Measurements from ENCODE around the gene KYAT1. TPM values are rescaled to one million over a fixed set of nuclear protein-coding genes. Genes with fewer than 3 reads are reported as not detected.

KYAT1 gene
- total RNA-seq, 1 experiment from 2014 or later, result 14.6 TPM

- peaks cover 5% of the 10 kb centered on the region; the same call in 1 of the 2 replicates for H3K4me1 ChIP-seq (ENCODE audit: insufficient read depth, low read length)
- no peak for DNase-seq
- H3K9me3 ChIP-seq (ENCODE audit: control insufficient read depth, low read depth, low read length), result no peaks in the 10 kb centered on the region
- no peak overlapping the region for H2BK120ac ChIP-seq (ENCODE audit: low read depth, low read length, poor library complexity, severe bottlenecking)
- no peak overlapping the region for H3K18ac ChIP-seq (ENCODE audit: insufficient read length, low read depth, low read length)
- H3K56ac ChIP-seq (ENCODE audit: insufficient read length, low read depth, low read length), result no peak overlapping the region
- no peak overlapping the region for H4K5ac ChIP-seq (ENCODE audit: insufficient read length, low read depth, low read length)
- no peaks in the 10 kb centered on the region for H3K27me3 ChIP-seq (ENCODE audit: insufficient read depth, low read length)
- no peak overlapping the region; the same call in 1 of the 2 replicates for H3K14ac ChIP-seq (ENCODE audit: insufficient read depth, low read length)
- Mint-ChIP-seq H3K4me1 (peaks cover 29 to 30% of the 10 kb centered on the region in 2 experiments), H3K27ac (peak overlapping the region in 2 of 3 experiments; percentile 87; a peak in 3 of 7 replicates), H3K9me3 (no peaks in the 10 kb centered on the region), H3K36me3 (ENCODE audit: insufficient read depth in 1 of 3, low read depth in 3 of 3) (peaks cover 45 to 74% (median 53%) of the 10 kb centered on the region in 3 experiments), H3K4me3 (peak overlapping the region in 1 of 2 experiments; percentile 26; a peak in 1 of 5 replicates), H3K27me3 (ENCODE audit: low read depth) (peaks cover 2% of the 10 kb centered on the region; the same call in 1 of the 2 replicates)
- no peak overlapping the region for H4K91ac ChIP-seq (ENCODE audit: insufficient read length, low read depth, low read length)
- peaks cover 7% of the 10 kb centered on the region for H3K79me1 ChIP-seq (ENCODE audit: insufficient read depth, low read depth, low read length, poor library complexity, severe bottlenecking)
- no peak overlapping the region for H3K4ac ChIP-seq (ENCODE audit: low read depth, low read length)
- no peaks in the 10 kb centered on the region for H4K20me1 ChIP-seq (ENCODE audit: control insufficient read depth, insufficient read depth, insufficient read length)
- peaks cover 7% of the 10 kb centered on the region; the same call in 1 of the 2 replicates for H3K79me2 ChIP-seq (ENCODE audit: insufficient read depth, low read length)
- no peak overlapping the region for H3K27ac ChIP-seq (ENCODE audit: insufficient read length, low read depth, low read length)
- no peak overlapping the region for H2BK12ac ChIP-seq (ENCODE audit: insufficient read length, low read depth, low read length)
- no CpG with 5 or more reads among the region's 6 CpGs for WGBS (ENCODE audit: extremely low coverage, insufficient read length, low lambda C conversion rate)
- H3T11ph ChIP-seq (ENCODE audit: low read length), result no peak overlapping the region
- no peak overlapping the region for H2BK20ac ChIP-seq (ENCODE audit: low read depth, low read length, poor library complexity, severe bottlenecking)
- H2AK5ac ChIP-seq (ENCODE audit: insufficient read length, low read length), result no peak overlapping the region
- no peak for TF ChIP-seq CTCF (conservative IDR thresholded peaks at IDR 0.05)
- H4K8ac ChIP-seq (replicated peaks; ENCODE audit: insufficient read length, low read depth, low read length), result no peak overlapping the region
- H2BK5ac ChIP-seq (ENCODE audit: insufficient read length, low read length), result no peak overlapping the region
- no peak overlapping the region for H2AFZ ChIP-seq (ENCODE audit: low read length)
- no peaks in the 10 kb centered on the region for H3K23me2 ChIP-seq (ENCODE audit: insufficient read length, low read depth, low read length, poor library complexity, severe bottlenecking)
- no peak overlapping the region for H3K23ac ChIP-seq (ENCODE audit: insufficient read length, low read depth, low read length)
- no peak overlapping the region for H3K4me2 ChIP-seq (ENCODE audit: insufficient read depth, insufficient read length, low read length)
- no peak overlapping the region for H2BK15ac ChIP-seq (ENCODE audit: low read depth, low read length)
- H3K9ac ChIP-seq (ENCODE audit: extremely low read depth, insufficient read length, low read length), result no peak overlapping the region
Observed at GRCh38 chr9:128910906-128911305, 29.2 kb upstream of the KYAT1 start.
